Heart left ventricle (tissue), 16 donors: ENCODE measurements around the gene ERMAP. TPM values are rescaled to one million over a fixed set of nuclear protein-coding genes. Genes with fewer than 3 reads are reported as not detected.

Experiments
- ATAC-seq, 4 donors: fragments of 200-7000 bp; cut with Tn5 transposase; one replicate each; pipeline ENCODE4 v1.9.1; 2020 to 2022; ENCODE audit warnings: moderate library complexity in 4 of 4, mild to moderate bottlenecking in 3 of 4, moderate number of reproducible peaks in 1 of 4
- DNase-seq, 5 donors: peaks; one replicate each; pipeline ENCODE4 v3.0.0-alpha.2; 2020
- H3K27ac ChIP-seq, 12 donors: fragments of 200-600 bp; sonication (generic) in 4 of 12; one replicate each; pipeline versions ENCODE4 v1.5.0 to v1.8.0; 2016 to 2022; ENCODE audit warnings: mild to moderate bottlenecking in 2 of 12
- H3K27me3 ChIP-seq, 9 donors: fragments of 200-600 bp; sonication (generic) in 2 of 9; one replicate each; pipeline versions ENCODE4 v1.5.1 to v1.8.0; 2016 to 2022; ENCODE audit warnings: mild to moderate bottlenecking in 3 of 9
- H3K36me3 ChIP-seq, 9 donors: fragments of 200-600 bp; sonication (generic) in 2 of 9; one replicate each; pipeline versions ENCODE4 v1.5.0 to v1.8.0; 2018 to 2022; ENCODE audit warnings: mild to moderate bottlenecking in 2 of 9
- H3K4me1 ChIP-seq, 12 donors: fragments of 200-600 bp; sonication (generic) in 4 of 12; one replicate each; pipeline versions ENCODE4 v1.5.0 to v1.8.0; 2016 to 2022; ENCODE audit warnings: mild to moderate bottlenecking in 3 of 12
- H3K4me3 ChIP-seq, 12 donors: fragments of 200-600 bp; sonication (generic) in 4 of 12; one replicate each; pipeline versions ENCODE4 v1.5.0 to v1.8.0; 2017 to 2022; ENCODE audit warnings: mild to moderate bottlenecking in 9 of 12, moderate library complexity in 4 of 12
- H3K9me3 ChIP-seq, 12 donors: fragments of 200-600 bp; sonication (generic) in 4 of 12; one replicate each; pipeline versions ENCODE4 v1.5.0 to v1.8.0; 2016 to 2022; ENCODE audit warnings: mild to moderate bottlenecking in 1 of 12
- POLR2A ChIP-seq, 2 donors: fragments of 450-650 bp; IDR thresholded peaks; one replicate each; pipeline ENCODE4 v1.6.1; 2017; ENCODE audit warnings: antibody characterized with exemption in 2 of 2, mild to moderate bottlenecking in 2 of 2, moderate library complexity in 2 of 2
- WGBS, 4 donors: extraction: QIAGEN DNeasy Blood & Tissue Kit in 2 of 4; methylation state at CpG; one replicate each; pipeline versions ENCODE4 v1.1.5 to v1.1.7; 2013 to 2018; 5-methylcytosine and 5-hydroxymethylcytosine counted together
- intact Hi-C, 10 donors: fragments of 100-400 bp; cut with DNase I; formaldehyde crosslinking; loops; one replicate each; pipeline versions ENCODE4 v1.11.1 to v1.14.2; 2022
- polyA plus RNA-seq, 2 donors: library from polyadenylated mRNA; stranded (reverse); fragments of 200-250 nt; gene quantifications; one replicate each; pipeline ENCODE4 v1.2.3, GENCODE V29; 2013
- total RNA-seq, 9 donors: library from RNA; depleted of rRNA in 2 of 9; stranded (reverse); fragments of >200 nt in 2 of 9; fragmentation: NEBNext Ultra II Directional in 3 of 9; extraction: Animal tissue kit (Norgen Biotek cat#: 25700) in 3 of 9; gene quantifications; one replicate each; pipeline versions ENCODE4 v1.1.0 to v1.2.4, GENCODE V29; 2016 to 2023
- TF ChIP-seq, protein P1 (sequence below), 12 donors: fragments of 200-600 bp; sonication (generic) in 4 of 12; IDR thresholded peaks; one replicate each; pipeline versions ENCODE4 v1.5.0 to v1.8.0; 2018 to 2022; ENCODE audit warnings: antibody characterized with exemption in 12 of 12, mild to moderate bottlenecking in 5 of 12
- donor health status: ischemic (EF 13 %, LVEDD 7.1; RV severe dilation, severe dysfunction).
- donor health status: healthy with polysubstance abuse.
- donor health status: DM: no; HTN: yes; CAD: no.
- donor health status: DM: no; HTN: no; CAD: no.
- donor health status: ischemic (EF 25% LVEDD 6.9; RV normal size, moderate dysfunction).
- donor health status: ischemic (EF 25% LVEDD 5.7; RV mildly dilated, moderate dysfunction).
- donor health status: healthy.
- donor health status: DM: yes; HTN: yes; CAD: no.
- donor health status: ischemic (EF 35%, LVEDD 5.7; RV mildly dilated, moderate dysfunction).
- donor health status: nonischemic (EF 11% LVEDD 7.7; RV severe dilation, severe dysfunction).
- donor health status: DM: yes; HTN: yes; CAD: no.
- donor health status: PGD.
- donor health status: ischemic (EF 29% LVEDD 5.4; RV normal size, mild dysfunction).
- donor health status: nonischemic (EF 23%, LVEDD 6.1; RV moderate dilation, normal function).

ERMAP gene
- total and polyA plus RNA-seq, 11 donors = 2.2 to 8.2 (median 4.6) TPM

DNA sequence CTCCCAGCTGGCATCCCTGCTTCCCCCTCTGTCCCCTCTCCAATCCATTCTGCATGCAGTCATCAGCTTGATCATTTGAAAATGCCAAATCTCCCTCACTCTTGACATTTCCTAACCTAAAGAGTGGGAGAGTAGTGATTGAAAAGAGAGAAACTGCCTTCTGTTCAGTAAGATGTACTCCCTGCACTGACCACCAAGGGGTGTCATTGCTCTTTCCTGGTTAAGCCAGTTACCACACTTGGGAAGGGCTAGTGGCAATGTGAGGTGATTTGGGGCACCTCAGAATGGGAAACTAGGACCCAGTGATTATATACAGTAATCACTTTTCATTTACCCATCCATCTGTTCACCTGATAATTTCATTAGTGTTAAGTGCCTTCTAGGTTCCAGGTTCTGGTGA is 39.1 kb upstream of the ERMAP start:
- H3K36me3 ChIP-seq = peaks cover 0 to 86% (median 83%) of the 10 kb centered on the region in 9 donors
- H3K27me3 ChIP-seq = no peaks in the 10 kb centered on the region
- TF ChIP-seq POLR2A (IDR thresholded peaks at IDR 0.05) = no peak
- TF ChIP-seq, protein P1, sequence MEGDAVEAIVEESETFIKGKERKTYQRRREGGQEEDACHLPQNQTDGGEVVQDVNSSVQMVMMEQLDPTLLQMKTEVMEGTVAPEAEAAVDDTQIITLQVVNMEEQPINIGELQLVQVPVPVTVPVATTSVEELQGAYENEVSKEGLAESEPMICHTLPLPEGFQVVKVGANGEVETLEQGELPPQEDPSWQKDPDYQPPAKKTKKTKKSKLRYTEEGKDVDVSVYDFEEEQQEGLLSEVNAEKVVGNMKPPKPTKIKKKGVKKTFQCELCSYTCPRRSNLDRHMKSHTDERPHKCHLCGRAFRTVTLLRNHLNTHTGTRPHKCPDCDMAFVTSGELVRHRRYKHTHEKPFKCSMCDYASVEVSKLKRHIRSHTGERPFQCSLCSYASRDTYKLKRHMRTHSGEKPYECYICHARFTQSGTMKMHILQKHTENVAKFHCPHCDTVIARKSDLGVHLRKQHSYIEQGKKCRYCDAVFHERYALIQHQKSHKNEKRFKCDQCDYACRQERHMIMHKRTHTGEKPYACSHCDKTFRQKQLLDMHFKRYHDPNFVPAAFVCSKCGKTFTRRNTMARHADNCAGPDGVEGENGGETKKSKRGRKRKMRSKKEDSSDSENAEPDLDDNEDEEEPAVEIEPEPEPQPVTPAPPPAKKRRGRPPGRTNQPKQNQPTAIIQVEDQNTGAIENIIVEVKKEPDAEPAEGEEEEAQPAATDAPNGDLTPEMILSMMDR (IDR thresholded peaks at IDR 0.05) = peak; percentile 35 to 65 (median 56)
- H3K9me3 ChIP-seq = no peaks in the 10 kb centered on the region
- H3K4me1 ChIP-seq = peaks cover 0 to 3% (median 0%) of the 10 kb centered on the region in 12 donors
- ATAC-seq = peak in 3 of 4 donors; percentile 53 to 71 (median 63)
- no peak for DNase-seq
- intact Hi-C loops = loop anchor here (1.0 to 10.0 kb wide), 10 partner anchors 71 to 297 kb away; no protein-coding TSS in a partner anchor
- H3K27ac ChIP-seq = no peak overlapping the region
- H3K4me3 ChIP-seq = no peak overlapping the region

DNA sequence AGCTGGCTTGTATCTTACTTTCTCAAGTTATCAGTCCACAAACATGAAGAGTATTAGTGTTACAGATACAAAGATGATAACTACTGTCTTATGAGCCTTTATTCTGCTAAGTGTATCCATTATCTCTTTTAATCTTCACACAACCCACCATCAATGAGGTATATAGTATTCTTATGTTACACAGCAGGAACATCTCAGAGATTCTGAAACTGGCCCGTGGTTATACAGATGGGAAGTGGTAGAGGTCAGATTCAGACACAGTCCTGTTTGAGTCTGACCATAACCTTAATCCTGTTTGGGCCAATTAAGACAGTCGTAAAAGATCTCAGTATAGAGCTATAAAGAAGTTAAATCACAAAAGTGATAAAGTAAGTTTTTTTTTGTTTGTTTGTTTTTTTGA is 37.2 kb upstream of the ERMAP start:
- intact Hi-C loops = loop anchor here in 8 of 10 donors (2.0 to 10.0 kb wide), 9 partner anchors 69 to 295 kb away; no protein-coding TSS in a partner anchor
- DNase-seq (no peak), ATAC-seq (no peak)
- H3K36me3 ChIP-seq = peaks cover 0 to 74% (median 67%) of the 10 kb centered on the region in 9 donors
- 91 to 92% (median 91%) methylated on average over 2 of the region's 2 CpGs for WGBS, 4 donors
- H3K9me3 ChIP-seq = no peaks in the 10 kb centered on the region
- H3K4me3 ChIP-seq = no peak overlapping the region
- H3K27ac ChIP-seq = no peak overlapping the region
- peaks cover 0 to 2% (median 0%) of the 10 kb centered on the region in 12 donors for H3K4me1 ChIP-seq
- no peaks in the 10 kb centered on the region for H3K27me3 ChIP-seq
- TF ChIP-seq, protein P1 (IDR thresholded peaks at IDR 0.05) = no peak
- TF ChIP-seq POLR2A (IDR thresholded peaks at IDR 0.05) = no peak

DNA sequence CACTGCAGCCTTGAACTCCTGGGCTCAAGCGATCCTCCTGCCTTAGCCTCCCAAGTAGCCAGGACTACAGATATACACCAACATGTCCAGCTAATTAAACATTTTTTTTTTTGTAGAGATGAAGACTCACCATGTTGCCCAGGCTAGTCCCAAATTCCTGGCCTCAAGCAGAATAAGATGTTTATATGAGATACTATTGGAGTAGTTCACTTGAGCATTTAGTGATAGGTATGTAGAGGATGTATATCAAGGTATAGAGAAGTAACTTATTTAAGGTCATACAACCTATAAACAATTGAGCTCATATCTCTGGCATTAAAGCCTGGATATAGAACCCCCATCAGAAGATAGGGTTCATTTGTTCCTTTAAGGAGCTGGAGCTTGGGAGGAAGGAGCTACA is 36.7 kb upstream of the ERMAP start:
- no peak overlapping the region for H3K27ac ChIP-seq
- WGBS, 4 donors = 96 to 100% (median 98%) methylated on average over 1 of the region's 1 CpG
- H3K4me3 ChIP-seq = no peak overlapping the region
- TF ChIP-seq POLR2A (IDR thresholded peaks at IDR 0.05) = no peak
- TF ChIP-seq, protein P1 (IDR thresholded peaks at IDR 0.05) = no peak
- H3K27me3 ChIP-seq = no peaks in the 10 kb centered on the region
- intact Hi-C loops = loop anchor here in 1 of 10 donors (10.0 kb wide), 1 partner anchor 125 kb away; no protein-coding TSS in a partner anchor
- H3K9me3 ChIP-seq = no peaks in the 10 kb centered on the region
- peaks cover 0 to 7% (median 4%) of the 10 kb centered on the region in 12 donors for H3K4me1 ChIP-seq
- no peak for ATAC-seq
- peaks cover 0 to 69% (median 63%) of the 10 kb centered on the region in 9 donors for H3K36me3 ChIP-seq
- DNase-seq = no peak

DNA sequence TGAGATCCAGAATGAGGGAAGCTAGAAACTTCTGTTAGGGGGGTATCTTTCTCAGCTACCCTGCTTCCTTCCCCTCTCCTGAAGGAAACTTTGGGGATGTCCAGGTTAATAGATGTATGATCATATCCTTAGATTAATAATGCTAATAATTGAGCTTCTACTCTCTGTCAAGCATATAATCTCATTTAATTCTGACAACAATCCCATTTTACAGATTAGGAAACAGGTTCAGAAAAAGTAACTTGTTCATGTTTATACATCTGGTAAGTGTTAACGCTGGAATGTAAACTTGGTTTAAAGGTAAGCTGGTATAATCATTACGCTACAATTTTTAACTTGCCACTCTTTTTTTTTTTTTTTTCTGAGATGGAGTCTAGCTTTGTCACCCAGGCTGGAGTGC is 33.8 kb upstream of the ERMAP start:
- Histone ChIP-seq H3K4me3 (no peak overlapping the region), H3K27me3 (no peaks in the 10 kb centered on the region), H3K36me3 (peaks cover 0 to 40% (median 34%) of the 10 kb centered on the region in 9 donors), H3K4me1 (peaks cover 0 to 19% (median 8%) of the 10 kb centered on the region in 12 donors), H3K27ac (no peak overlapping the region), H3K9me3 (no peaks in the 10 kb centered on the region)
- intact Hi-C loops = loop anchor here in 1 of 10 donors (10.0 kb wide), 1 partner anchor 122 kb away; no protein-coding TSS in a partner anchor
- DNase-seq (no peak), ATAC-seq (no peak)
- 98 to 99% (median 98%) methylated on average over 2 of the region's 2 CpGs for WGBS, 4 donors
- TF ChIP-seq, protein P1 (IDR thresholded peaks at IDR 0.05) = no peak
- no peak for TF ChIP-seq POLR2A (IDR thresholded peaks at IDR 0.05)
